Measurements from ENCODE around the gene LPGAT1.

GRCh38 chr1:211711315-211711705 lies 119.3 kb downstream of the LPGAT1 start:
- no peak for TF ChIP-seq EZH2phosphoT487 (IDR thresholded peaks at IDR 0.05; ENCODE audit: low read depth)
- no peak for TF ChIP-seq CTCF (IDR thresholded peaks at IDR 0.05; ENCODE audit: low read depth, low read length)

All from OCI-LY3 (cell line).